Tibial nerve (tissue), 3 donors: ENCODE measurements around the gene HNRNPUL1.

Experiments used
- POLR2A ChIP-seq, 2 donors: fragments of 450-650 bp; IDR thresholded peaks; one replicate each; pipeline ENCODE4 v1.6.1; 2017; ENCODE audit warnings: antibody characterized with exemption in 2 of 2, mild to moderate bottlenecking in 2 of 2, moderate library complexity in 2 of 2
- TF ChIP-seq, protein P1 (sequence below), 5 experiments: fragments of 200-600 bp in 3 of 5; fragments of 450-650 bp in 2 of 5; sonication (generic) in 3 of 5; IDR thresholded peaks; one replicate each; pipeline ENCODE4 v1.5.1; 2016 to 2019; ENCODE audit warnings: antibody characterized with exemption in 5 of 5, mild to moderate bottlenecking in 3 of 5, moderate library complexity in 2 of 5

DNA sequence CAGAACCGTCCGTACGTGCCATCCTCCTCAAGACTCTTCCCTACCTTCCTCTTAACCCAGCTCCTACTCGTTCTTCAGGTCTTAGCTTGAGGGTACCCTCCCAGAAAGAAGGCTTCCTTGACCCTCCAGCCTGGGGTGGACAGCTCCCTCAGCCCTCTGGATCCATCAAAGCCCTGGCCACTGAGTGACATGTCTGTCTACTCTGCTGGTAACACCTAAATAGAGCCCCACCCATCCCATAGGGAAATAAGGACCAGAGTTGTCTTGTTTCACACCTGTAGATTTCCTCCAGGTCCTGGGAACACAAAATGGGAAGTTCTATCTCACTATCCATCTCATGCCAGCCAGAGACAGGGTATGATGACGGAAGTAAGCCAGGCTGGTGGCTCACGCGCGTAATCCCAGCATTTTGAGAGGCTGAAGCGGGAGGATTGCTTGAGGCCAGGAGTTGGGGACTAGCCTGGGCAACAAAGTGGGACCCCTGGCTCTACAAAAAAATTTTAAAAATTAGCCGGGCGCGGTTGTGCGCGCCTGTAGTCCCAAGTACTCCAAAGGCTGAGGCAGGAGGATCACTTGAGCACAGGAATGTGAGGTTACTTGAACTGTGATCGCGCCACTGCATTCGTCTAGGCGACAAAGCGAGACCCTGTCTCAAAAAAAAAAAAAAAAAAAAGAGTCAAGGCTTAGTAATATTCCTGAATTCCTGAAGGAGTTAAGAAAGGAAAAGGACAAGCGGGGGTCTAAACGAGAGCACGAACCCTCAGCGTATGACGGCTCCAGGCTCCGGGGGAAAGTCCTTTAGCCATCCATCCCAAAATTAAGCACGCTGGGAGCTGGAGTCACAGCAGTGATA lies 45.2 kb downstream of the HNRNPUL1 start:
- TF ChIP-seq, protein P1, sequence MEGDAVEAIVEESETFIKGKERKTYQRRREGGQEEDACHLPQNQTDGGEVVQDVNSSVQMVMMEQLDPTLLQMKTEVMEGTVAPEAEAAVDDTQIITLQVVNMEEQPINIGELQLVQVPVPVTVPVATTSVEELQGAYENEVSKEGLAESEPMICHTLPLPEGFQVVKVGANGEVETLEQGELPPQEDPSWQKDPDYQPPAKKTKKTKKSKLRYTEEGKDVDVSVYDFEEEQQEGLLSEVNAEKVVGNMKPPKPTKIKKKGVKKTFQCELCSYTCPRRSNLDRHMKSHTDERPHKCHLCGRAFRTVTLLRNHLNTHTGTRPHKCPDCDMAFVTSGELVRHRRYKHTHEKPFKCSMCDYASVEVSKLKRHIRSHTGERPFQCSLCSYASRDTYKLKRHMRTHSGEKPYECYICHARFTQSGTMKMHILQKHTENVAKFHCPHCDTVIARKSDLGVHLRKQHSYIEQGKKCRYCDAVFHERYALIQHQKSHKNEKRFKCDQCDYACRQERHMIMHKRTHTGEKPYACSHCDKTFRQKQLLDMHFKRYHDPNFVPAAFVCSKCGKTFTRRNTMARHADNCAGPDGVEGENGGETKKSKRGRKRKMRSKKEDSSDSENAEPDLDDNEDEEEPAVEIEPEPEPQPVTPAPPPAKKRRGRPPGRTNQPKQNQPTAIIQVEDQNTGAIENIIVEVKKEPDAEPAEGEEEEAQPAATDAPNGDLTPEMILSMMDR (IDR thresholded peaks at IDR 0.05), result no peak
- TF ChIP-seq POLR2A (IDR thresholded peaks at IDR 0.05), result no peak
